ENCODE results near the gene NIP7.

DNA sequence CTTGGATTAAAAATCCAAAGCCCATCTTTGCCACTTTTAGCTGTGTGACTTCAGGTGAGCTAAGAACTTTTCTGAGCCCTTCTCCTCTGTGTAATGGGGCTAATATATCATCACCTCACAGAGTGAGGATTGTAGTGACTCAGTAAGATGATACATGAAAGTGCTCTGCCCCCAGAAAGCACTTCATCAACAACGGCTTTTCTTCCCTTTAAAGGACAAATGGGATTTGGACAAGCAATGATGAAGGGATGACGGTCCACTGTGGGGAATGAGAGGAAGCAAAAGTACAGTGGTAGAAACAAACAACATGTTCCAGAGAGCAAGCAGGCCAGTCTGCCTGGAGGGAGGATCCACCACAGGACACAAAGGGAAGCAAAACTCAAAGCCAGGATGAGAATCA lies 26.3 kb downstream of the NIP7 start:
- TF ChIP-seq POLR2A (IDR thresholded peaks at IDR 0.05): no peak
- TF ChIP-seq POLR2AphosphoS5 (IDR thresholded peaks at IDR 0.05): no peak
- TF ChIP-seq, protein P1, sequence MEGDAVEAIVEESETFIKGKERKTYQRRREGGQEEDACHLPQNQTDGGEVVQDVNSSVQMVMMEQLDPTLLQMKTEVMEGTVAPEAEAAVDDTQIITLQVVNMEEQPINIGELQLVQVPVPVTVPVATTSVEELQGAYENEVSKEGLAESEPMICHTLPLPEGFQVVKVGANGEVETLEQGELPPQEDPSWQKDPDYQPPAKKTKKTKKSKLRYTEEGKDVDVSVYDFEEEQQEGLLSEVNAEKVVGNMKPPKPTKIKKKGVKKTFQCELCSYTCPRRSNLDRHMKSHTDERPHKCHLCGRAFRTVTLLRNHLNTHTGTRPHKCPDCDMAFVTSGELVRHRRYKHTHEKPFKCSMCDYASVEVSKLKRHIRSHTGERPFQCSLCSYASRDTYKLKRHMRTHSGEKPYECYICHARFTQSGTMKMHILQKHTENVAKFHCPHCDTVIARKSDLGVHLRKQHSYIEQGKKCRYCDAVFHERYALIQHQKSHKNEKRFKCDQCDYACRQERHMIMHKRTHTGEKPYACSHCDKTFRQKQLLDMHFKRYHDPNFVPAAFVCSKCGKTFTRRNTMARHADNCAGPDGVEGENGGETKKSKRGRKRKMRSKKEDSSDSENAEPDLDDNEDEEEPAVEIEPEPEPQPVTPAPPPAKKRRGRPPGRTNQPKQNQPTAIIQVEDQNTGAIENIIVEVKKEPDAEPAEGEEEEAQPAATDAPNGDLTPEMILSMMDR (IDR thresholded peaks at IDR 0.05): no peak
- no peak for TF ChIP-seq EP300 (IDR thresholded peaks at IDR 0.05)

Measured in upper lobe of left lung (tissue), 4 donors.